IMR-90 (cell line): ENCODE results near the gene HYCC1.

Experiments used
- CEBPB ChIP-seq: IDR thresholded peaks from 2 replicates; pipeline ENCODE4 v1.6.1; 2012; ENCODE audit warnings: low read depth, low read length, improper control_type of control experiment
- CHD1 ChIP-seq: IDR thresholded peaks from 2 replicates; pipeline ENCODE4 v1.6.1; 2012; ENCODE audit warnings: low read depth, low read length, improper control_type of control experiment
- MXI1 ChIP-seq: IDR thresholded peaks from 2 replicates; pipeline ENCODE4 v1.6.1; 2012; ENCODE audit warnings: low read depth, mild to moderate bottlenecking, low read length, moderate library complexity, borderline replicate concordance
- NFE2L2 ChIP-seq: fragments of 150-350 bp; IDR thresholded peaks from 2 replicates; pipeline ENCODE4 v1.6.1; 2016; ENCODE audit warnings: low read depth, mild to moderate bottlenecking, low read length
- POLR2A ChIP-seq: IDR thresholded peaks from 2 replicates; pipeline ENCODE4 v1.6.1; 2012; ENCODE audit warnings: mild to moderate bottlenecking, low read depth, low read length
- RAD21 ChIP-seq: IDR thresholded peaks from 2 replicates; pipeline ENCODE4 v1.6.1; 2012; ENCODE audit warnings: low read length, improper control_type of control experiment
- RCOR1 ChIP-seq: IDR thresholded peaks from 2 replicates; pipeline ENCODE4 v1.6.1; 2012; ENCODE audit warnings: mild to moderate bottlenecking, low read length, improper control_type of control experiment; ENCODE audit not compliant: insufficient replicate concordance
- RFX5 ChIP-seq: IDR thresholded peaks from 2 replicates; pipeline ENCODE4 v1.8.0; 2012; ENCODE audit warnings: low read depth, mild to moderate bottlenecking, low read length, moderate library complexity
- SMC3 ChIP-seq: fragments of 150-350 bp; IDR thresholded peaks from 2 replicates; pipeline ENCODE4 v1.6.1; 2016; ENCODE audit warnings: low read depth, mild to moderate bottlenecking, antibody characterized with exemption, low read length, moderate library complexity
- TF ChIP-seq, protein P1 (sequence below): fragments of 150-350 bp; IDR thresholded peaks from 2 replicates; pipeline ENCODE4 v1.6.1; 2016; ENCODE audit warnings: low read depth, mild to moderate bottlenecking, low read length, moderate library complexity, borderline replicate concordance
- TF ChIP-seq, protein P2 (sequence below): conservative IDR thresholded peaks from 2 replicates; pipeline ENCODE4 v1.5.1; 2012; ENCODE audit warnings: mild to moderate bottlenecking, low read depth, low read length, improper control_type of control experiment
- TF ChIP-seq, protein P3 (sequence below): fragments of 150-350 bp; IDR thresholded peaks from 2 replicates; pipeline ENCODE4 v1.6.1; 2017; ENCODE audit warnings: mild to moderate bottlenecking, antibody characterized with exemption, low read length, low read depth

GRCh38 chr7:23058408-23059096 lies 44.6 kb upstream of the HYCC1 start:
- TF ChIP-seq MXI1 (no peak), CEBPB (no peak), POLR2A (no peak), SMC3 (no peak), RAD21 (no peak), RFX5 (no peak), NFE2L2 (no peak), CHD1 (no peak), RCOR1 (no peak)
- TF ChIP-seq, protein P1, sequence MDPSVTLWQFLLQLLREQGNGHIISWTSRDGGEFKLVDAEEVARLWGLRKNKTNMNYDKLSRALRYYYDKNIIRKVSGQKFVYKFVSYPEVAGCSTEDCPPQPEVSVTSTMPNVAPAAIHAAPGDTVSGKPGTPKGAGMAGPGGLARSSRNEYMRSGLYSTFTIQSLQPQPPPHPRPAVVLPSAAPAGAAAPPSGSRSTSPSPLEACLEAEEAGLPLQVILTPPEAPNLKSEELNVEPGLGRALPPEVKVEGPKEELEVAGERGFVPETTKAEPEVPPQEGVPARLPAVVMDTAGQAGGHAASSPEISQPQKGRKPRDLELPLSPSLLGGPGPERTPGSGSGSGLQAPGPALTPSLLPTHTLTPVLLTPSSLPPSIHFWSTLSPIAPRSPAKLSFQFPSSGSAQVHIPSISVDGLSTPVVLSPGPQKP: no peak
- TF ChIP-seq, protein P2, sequence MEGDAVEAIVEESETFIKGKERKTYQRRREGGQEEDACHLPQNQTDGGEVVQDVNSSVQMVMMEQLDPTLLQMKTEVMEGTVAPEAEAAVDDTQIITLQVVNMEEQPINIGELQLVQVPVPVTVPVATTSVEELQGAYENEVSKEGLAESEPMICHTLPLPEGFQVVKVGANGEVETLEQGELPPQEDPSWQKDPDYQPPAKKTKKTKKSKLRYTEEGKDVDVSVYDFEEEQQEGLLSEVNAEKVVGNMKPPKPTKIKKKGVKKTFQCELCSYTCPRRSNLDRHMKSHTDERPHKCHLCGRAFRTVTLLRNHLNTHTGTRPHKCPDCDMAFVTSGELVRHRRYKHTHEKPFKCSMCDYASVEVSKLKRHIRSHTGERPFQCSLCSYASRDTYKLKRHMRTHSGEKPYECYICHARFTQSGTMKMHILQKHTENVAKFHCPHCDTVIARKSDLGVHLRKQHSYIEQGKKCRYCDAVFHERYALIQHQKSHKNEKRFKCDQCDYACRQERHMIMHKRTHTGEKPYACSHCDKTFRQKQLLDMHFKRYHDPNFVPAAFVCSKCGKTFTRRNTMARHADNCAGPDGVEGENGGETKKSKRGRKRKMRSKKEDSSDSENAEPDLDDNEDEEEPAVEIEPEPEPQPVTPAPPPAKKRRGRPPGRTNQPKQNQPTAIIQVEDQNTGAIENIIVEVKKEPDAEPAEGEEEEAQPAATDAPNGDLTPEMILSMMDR: no peak
- TF ChIP-seq, protein P3, sequence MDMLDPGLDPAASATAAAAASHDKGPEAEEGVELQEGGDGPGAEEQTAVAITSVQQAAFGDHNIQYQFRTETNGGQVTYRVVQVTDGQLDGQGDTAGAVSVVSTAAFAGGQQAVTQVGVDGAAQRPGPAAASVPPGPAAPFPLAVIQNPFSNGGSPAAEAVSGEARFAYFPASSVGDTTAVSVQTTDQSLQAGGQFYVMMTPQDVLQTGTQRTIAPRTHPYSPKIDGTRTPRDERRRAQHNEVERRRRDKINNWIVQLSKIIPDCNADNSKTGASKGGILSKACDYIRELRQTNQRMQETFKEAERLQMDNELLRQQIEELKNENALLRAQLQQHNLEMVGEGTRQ: no peak
